Keratinocyte (primary cell): ENCODE results near the gene ROPN1B. TPM values are rescaled to one million over a fixed set of nuclear protein-coding genes. Genes with fewer than 3 reads are reported as not detected.
"Not testable (repeated sequence)": the region's sequence is repeated elsewhere in the genome, so short reads cannot be mapped to it uniquely, and the experiment has no call there.

Experiments used
- DNase-seq: peaks from one replicate; pipeline ENCODE4 v3.0.0-alpha.2; 2011; ENCODE audit warnings: low read depth, missing footprints, low spot score
- FAIRE-seq: peaks from 2 replicates; lab custom pipeline; 2011; peaks lifted over from hg19 to GRCh38; lab: Jason Lieb, UNC
- H2AFZ ChIP-seq: 2 replicates; pipeline ENCODE4 v1.6.0; 2012; ENCODE audit warnings: low read length, control low read depth, inconsistent platforms; ENCODE audit not compliant: control insufficient read depth
- H3K27ac ChIP-seq: 2 replicates; pipeline ENCODE4 v1.5.1; 2011; ENCODE audit warnings: low read length; ENCODE audit not compliant: control insufficient read depth, insufficient read depth
- H3K27me3 ChIP-seq: 3 replicates; pipeline ENCODE4 v1.6.0; 2011; ENCODE audit warnings: low read length; ENCODE audit not compliant: control insufficient read depth, insufficient read depth; ENCODE audit errors: extremely low read depth
- H3K36me3 ChIP-seq, 2 experiments: 2 replicates in 1 of 2; 3 replicates in 1 of 2; pipeline ENCODE4 v1.5.1; 2011; ENCODE audit warnings: low read length in 2 of 2, mild to moderate bottlenecking in 1 of 2; ENCODE audit not compliant: control insufficient read depth in 2 of 2, insufficient read depth in 2 of 2; ENCODE audit errors: extremely low read depth in 1 of 2
- H3K4me1 ChIP-seq: 3 replicates; pipeline ENCODE4 v1.5.1; 2011; ENCODE audit warnings: low read length; ENCODE audit not compliant: control insufficient read depth, insufficient read depth; ENCODE audit errors: extremely low read depth
- H3K4me2 ChIP-seq: 3 replicates; pipeline ENCODE4 v1.6.0; 2011; ENCODE audit warnings: low read depth, low read length; ENCODE audit not compliant: control insufficient read depth, insufficient read depth; ENCODE audit errors: extremely low read depth
- H3K4me3 ChIP-seq, 3 experiments: fragments of 200-600 bp in 1 of 3; sonication (generic) in 1 of 3; 2 replicates in 2 of 3; 3 replicates in 1 of 3; pipeline ENCODE4 v1.5.1; 2011 to 2016; ENCODE audit warnings: low read length in 3 of 3, mild to moderate bottlenecking in 3 of 3, control low read depth in 2 of 3, inconsistent platforms in 1 of 3, low read depth in 1 of 3, mixed read lengths in 1 of 3, mixed run types in 1 of 3, moderate library complexity in 1 of 3; ENCODE audit not compliant: control insufficient read depth in 2 of 3, insufficient read depth in 2 of 3; ENCODE audit errors: extremely low read depth in 1 of 3
- H3K79me2 ChIP-seq: 2 replicates; pipeline ENCODE4 v1.6.0; 2012; ENCODE audit warnings: low read length; ENCODE audit not compliant: control insufficient read depth, insufficient read depth
- H3K9ac ChIP-seq: 3 replicates; pipeline ENCODE4 v1.6.0; 2011; ENCODE audit warnings: low read length; ENCODE audit not compliant: control insufficient read depth, insufficient read depth; ENCODE audit errors: extremely low read depth
- H3K9me1 ChIP-seq: 3 replicates; pipeline ENCODE4 v1.6.0; 2011; ENCODE audit warnings: low read length; ENCODE audit not compliant: control insufficient read depth, insufficient read depth; ENCODE audit errors: extremely low read depth
- H3K9me3 ChIP-seq: 2 replicates; pipeline ENCODE4 v1.5.1; 2012; ENCODE audit warnings: low read depth, low read length; ENCODE audit not compliant: control insufficient read depth
- H4K20me1 ChIP-seq: 3 replicates; pipeline ENCODE4 v1.6.0; 2011; ENCODE audit warnings: low read length; ENCODE audit not compliant: control insufficient read depth, insufficient read depth; ENCODE audit errors: extremely low read depth
- dilution Hi-C: fragments of 300-500 bp; cut with MboI; formaldehyde crosslinking; loops from one replicate; pipeline ENCODE4 v1.7.0; 2020; ENCODE audit warnings: low sequenced_read_pairs; ENCODE audit not compliant: extremely low pct_ligation_motif_present
- polyA plus RNA-seq, 5 experiments: library from polyadenylated mRNA; depleted of rRNA in 3 of 5; stranded (reverse) in 3 of 5; stranded (forward) in 1 of 5; unstranded in 1 of 5; fragments of >200 nt; gene quantifications; 1 replicate in 1 of 5; 2 replicates in 3 of 5; 3 replicates in 1 of 5; pipeline versions ENCODE4 v1.2.1 to v1.2.3, GENCODE V29; 2011 to 2012; ENCODE audit warnings: missing spikeins in 2 of 5, low read depth in 1 of 5, low replicate concordance in 1 of 5
- TF ChIP-seq, protein P1 (sequence below), 3 experiments: IDR thresholded peaks in 1 of 3; conservative IDR thresholded peaks in 1 of 3; optimal IDR thresholded peaks in 1 of 3; 2 replicates in 2 of 3; 3 replicates in 1 of 3; pipeline versions ENCODE3 to v1.5.1; 2011; ENCODE audit warnings: low read length in 3 of 3, mild to moderate bottlenecking in 3 of 3, moderate library complexity in 2 of 3, control low read depth in 1 of 3, inconsistent platforms in 1 of 3; ENCODE audit not compliant: insufficient read depth in 2 of 3; ENCODE audit errors: extremely low read depth in 1 of 3

The ROPN1B gene
- polyA plus RNA-seq, 1 donor (not counting 4 experiments of a cell fraction or from before 2014, with no cell fraction given): 0.14 TPM

DNA sequence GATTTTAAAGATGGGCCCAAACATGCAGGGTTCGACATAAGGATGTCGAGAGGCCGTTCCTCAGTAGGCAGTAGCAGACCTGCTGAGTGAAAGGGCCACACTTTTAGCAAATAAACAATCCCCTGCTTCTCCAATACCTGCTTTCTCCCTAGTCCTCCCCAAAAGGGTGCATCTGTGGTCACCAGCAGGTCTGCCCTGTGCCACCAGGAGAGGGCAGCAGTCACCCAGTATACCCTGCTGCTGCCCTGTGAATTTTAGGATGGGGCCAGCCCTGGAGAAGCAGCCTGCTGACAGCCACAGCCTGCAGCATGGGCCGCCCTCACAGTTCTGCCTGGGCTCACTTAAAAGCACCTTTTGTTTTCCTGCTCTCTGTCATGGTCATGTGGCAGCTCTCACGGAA is 47.3 kb upstream of the ROPN1B start:
- H3K4me3 ChIP-seq, H3K9ac ChIP-seq, H3K4me2 ChIP-seq, H3K79me2 ChIP-seq, DNase-seq, H3K4me1 ChIP-seq, H2AFZ ChIP-seq, H3K27ac ChIP-seq, H3K27me3 ChIP-seq, H3K36me3 ChIP-seq, FAIRE-seq, dilution Hi-C loops, H3K9me3 ChIP-seq, H3K9me1 ChIP-seq, H4K20me1 ChIP-seq: not testable (repeated sequence)
- TF ChIP-seq, protein P1, sequence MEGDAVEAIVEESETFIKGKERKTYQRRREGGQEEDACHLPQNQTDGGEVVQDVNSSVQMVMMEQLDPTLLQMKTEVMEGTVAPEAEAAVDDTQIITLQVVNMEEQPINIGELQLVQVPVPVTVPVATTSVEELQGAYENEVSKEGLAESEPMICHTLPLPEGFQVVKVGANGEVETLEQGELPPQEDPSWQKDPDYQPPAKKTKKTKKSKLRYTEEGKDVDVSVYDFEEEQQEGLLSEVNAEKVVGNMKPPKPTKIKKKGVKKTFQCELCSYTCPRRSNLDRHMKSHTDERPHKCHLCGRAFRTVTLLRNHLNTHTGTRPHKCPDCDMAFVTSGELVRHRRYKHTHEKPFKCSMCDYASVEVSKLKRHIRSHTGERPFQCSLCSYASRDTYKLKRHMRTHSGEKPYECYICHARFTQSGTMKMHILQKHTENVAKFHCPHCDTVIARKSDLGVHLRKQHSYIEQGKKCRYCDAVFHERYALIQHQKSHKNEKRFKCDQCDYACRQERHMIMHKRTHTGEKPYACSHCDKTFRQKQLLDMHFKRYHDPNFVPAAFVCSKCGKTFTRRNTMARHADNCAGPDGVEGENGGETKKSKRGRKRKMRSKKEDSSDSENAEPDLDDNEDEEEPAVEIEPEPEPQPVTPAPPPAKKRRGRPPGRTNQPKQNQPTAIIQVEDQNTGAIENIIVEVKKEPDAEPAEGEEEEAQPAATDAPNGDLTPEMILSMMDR (optimal IDR thresholded peaks at IDR 0.05 in 1 of 3, IDR thresholded peaks at IDR 0.05 in 1 of 3, conservative IDR thresholded peaks at IDR 0.05 in 1 of 3; ENCODE audit: extremely low read depth in 1 of 3, insufficient read depth in 2 of 3, low read length in 3 of 3): peak; percentile 23 to 59 (median 35)

DNA sequence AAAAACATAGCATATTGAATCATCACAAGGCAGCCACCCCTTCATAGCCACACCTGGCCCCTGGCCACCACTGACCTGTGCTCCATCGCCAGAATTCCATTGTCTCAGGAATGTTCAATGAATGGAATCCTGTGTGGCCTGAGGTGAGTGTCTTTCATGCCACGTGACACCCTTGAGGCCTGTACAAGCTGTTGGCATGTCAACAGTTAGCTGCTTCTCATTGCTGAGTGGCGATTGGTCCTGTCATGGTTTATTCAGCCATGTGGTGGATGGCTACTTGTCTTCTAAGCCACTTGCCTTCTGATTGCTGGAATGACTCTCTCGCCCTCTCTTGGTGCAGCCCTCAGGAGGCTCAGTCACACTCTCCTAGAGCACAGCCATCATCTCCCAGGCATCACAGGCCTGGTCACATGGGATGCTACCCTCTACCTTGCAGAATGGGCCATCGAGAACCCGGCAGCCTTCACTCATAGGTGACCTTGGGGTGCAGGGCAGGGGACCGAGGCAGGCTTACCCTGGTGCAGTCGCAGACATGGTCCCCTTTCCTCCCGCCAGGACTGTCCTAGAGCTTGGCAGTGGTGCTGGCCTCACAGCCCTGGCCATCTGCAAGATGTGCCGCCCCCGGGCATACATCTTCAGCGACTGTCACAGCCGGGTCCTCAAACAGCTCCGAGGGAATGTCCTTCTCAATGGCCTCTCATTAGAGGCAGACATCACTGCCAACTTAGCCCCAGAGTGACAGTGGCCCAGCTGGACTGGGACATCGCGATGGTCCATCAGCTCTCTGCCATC is 45.5 kb upstream of the ROPN1B start:
- H3K4me1 ChIP-seq, H3K4me2 ChIP-seq, H3K9ac ChIP-seq, H2AFZ ChIP-seq, H3K9me3 ChIP-seq, H3K27ac ChIP-seq, H3K9me1 ChIP-seq, H3K79me2 ChIP-seq, H3K36me3 ChIP-seq, FAIRE-seq, H3K27me3 ChIP-seq, H4K20me1 ChIP-seq, dilution Hi-C loops, H3K4me3 ChIP-seq: not testable (repeated sequence)
- DNase-seq: peak; percentile 70

DNA sequence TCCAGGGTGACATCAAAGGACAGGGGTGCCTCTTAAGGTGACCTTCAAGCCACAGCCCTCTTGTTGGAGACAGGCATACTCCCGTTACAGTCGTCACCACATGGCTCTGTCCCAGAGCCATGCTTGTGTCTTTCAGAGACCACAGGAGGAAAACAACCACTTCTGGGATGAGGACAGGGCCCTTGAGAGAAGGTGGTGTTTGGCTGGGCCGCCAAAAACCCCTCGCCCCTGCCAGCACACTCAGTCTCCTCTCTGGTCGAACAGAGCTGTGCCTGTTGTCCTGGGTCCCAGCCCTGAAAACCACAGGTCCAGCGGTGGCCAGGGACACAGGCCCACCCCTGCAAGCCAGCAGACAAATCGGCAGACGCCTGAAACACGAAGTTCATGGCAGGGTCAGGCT is 44.7 kb upstream of the ROPN1B start:
- H2AFZ ChIP-seq, H3K36me3 ChIP-seq, FAIRE-seq, H3K27ac ChIP-seq, DNase-seq, H3K4me2 ChIP-seq, H4K20me1 ChIP-seq, H3K9me1 ChIP-seq, H3K27me3 ChIP-seq, H3K79me2 ChIP-seq, dilution Hi-C loops, H3K9me3 ChIP-seq, H3K9ac ChIP-seq, H3K4me1 ChIP-seq, H3K4me3 ChIP-seq: not testable (repeated sequence)

DNA sequence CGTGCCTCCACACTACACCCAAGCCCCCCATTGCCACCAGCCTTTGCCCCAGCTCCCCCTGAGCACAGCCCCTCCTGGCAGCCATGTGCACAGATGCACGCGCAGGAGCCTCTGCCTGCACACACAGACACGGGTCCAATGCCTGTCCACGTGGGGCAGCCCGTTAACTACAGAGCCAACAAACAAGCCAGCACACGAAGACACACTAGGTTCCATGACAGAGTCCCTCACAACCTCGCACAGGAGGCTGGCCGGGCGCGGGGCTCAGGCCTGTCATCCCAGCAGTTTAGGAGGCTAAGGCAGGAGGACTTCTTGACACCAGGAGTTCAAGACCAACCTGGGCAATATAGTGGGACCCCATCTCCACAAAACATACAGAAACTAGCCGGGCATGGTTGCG is 43.3 kb upstream of the ROPN1B start:
- FAIRE-seq, H3K4me1 ChIP-seq, H3K4me3 ChIP-seq, H3K27me3 ChIP-seq, H3K79me2 ChIP-seq, DNase-seq, H3K36me3 ChIP-seq, H3K9me3 ChIP-seq, dilution Hi-C loops, H4K20me1 ChIP-seq, H2AFZ ChIP-seq, H3K9me1 ChIP-seq, H3K9ac ChIP-seq, H3K4me2 ChIP-seq, H3K27ac ChIP-seq: not testable (repeated sequence)
